K562 (cell line): ENCODE measurements around the gene IRS4. TPM values are rescaled to one million over a fixed set of nuclear protein-coding genes. Genes with fewer than 3 reads are reported as not detected.

Experiments used
- ATAC-seq: fragments of 200-7000 bp; cut with Tn5 transposase; 3 replicates; pipeline ENCODE4 v1.9.1; 2020; ENCODE audit warnings: moderate library complexity
- BruUV-seq: library from RNA; stranded (reverse); fragments of 400-500 nt; replicated peaks from 2 replicates; lab custom pipeline; 2021; lab: Mats Ljungman, UMichigan
- CTCF ChIA-PET: fragments of 300-600 bp; formaldehyde crosslinking; extraction: SDS; loops from one replicate; lab custom pipeline; 2021; ENCODE audit warnings: low intra/inter-chr PET ratio; lab: Yijun Ruan, JAX
- POLR2A ChIA-PET: fragments of 300-600, 350-650 bp; sonication (Branson Sonifier 250); formaldehyde crosslinking; extraction: SDS; loops from one replicate; lab custom pipeline; 2021; ENCODE audit warnings: antibody characterized with exemption, inconsistent platforms; lab: Yijun Ruan, JAX
- DNase-seq, 4 experiments: peaks; one replicate each; pipeline versions ENCODE4 v3.0.0 to v3.0.0-alpha.2; 2011 to 2018; ENCODE audit warnings: low spot score in 3 of 4, mixed read lengths in 3 of 4; ENCODE audit errors: extremely low read depth in 1 of 4
- FAIRE-seq: peaks from 2 replicates; lab custom pipeline; 2011; peaks lifted over from hg19 to GRCh38; lab: Jason Lieb, UNC
- H2AFZ ChIP-seq: 2 replicates; pipeline ENCODE4 v1.6.0; 2011; ENCODE audit warnings: low read depth, low read length, control low read depth, inconsistent platforms
- H3K27ac ChIP-seq: fragments of 200-600 bp; 3 replicates; pipeline ENCODE4 v1.8.0; 2011; ENCODE audit warnings: low read depth, mild to moderate bottlenecking, control low read depth, inconsistent platforms, low read length, moderate library complexity, mixed read lengths; ENCODE audit errors: extremely low read depth
- H3K27me3 ChIP-seq, 2 experiments: fragments of 300-600 bp in 1 of 2; 2 replicates in 1 of 2; 3 replicates in 1 of 2; pipeline versions ENCODE4 v1.6.0 to v1.8.0; 2011; ENCODE audit warnings: inconsistent platforms in 2 of 2, low read length in 2 of 2, mild to moderate bottlenecking in 1 of 2, mixed read lengths in 1 of 2, moderate library complexity in 1 of 2; ENCODE audit not compliant: control insufficient read depth in 2 of 2, insufficient read depth in 2 of 2
- H3K36me3 ChIP-seq: fragments of 300-600 bp; 3 replicates; pipeline ENCODE4 v1.8.0; 2011; ENCODE audit warnings: mild to moderate bottlenecking, low read length, inconsistent platforms; ENCODE audit not compliant: control insufficient read depth, insufficient read depth
- H3K4me1 ChIP-seq, 2 experiments: fragments of 200-600 bp in 1 of 2; replicated peaks in 1 of 2; 2 replicates in 1 of 2; 3 replicates in 1 of 2; pipeline versions ENCODE4 v1.5.1 to v1.8.0; 2011; ENCODE audit warnings: inconsistent platforms in 2 of 2, low read length in 2 of 2, mild to moderate bottlenecking in 1 of 2, mixed read lengths in 1 of 2, moderate library complexity in 1 of 2; ENCODE audit not compliant: control insufficient read depth in 2 of 2, insufficient read depth in 2 of 2
- H3K4me2 ChIP-seq: 2 replicates; pipeline ENCODE4 v1.6.1; 2011; ENCODE audit warnings: low read length, control low read depth, inconsistent platforms, mixed read lengths; ENCODE audit not compliant: insufficient read depth
- H3K4me3 ChIP-seq: fragments of 200-600 bp; sonication (generic), shearing (Covaris generic); 2 replicates; pipeline ENCODE4 v1.5.1; 2016; ENCODE audit warnings: control low read depth, inconsistent platforms
- H3K79me2 ChIP-seq: fragments of 200-600 bp; 3 replicates; pipeline ENCODE4 v1.8.0; 2011; ENCODE audit warnings: low read length, inconsistent platforms; ENCODE audit not compliant: control insufficient read depth, insufficient read depth
- H3K9ac ChIP-seq, 2 experiments: 2 replicates each; pipeline versions ENCODE4 v1.6.0 to v1.6.1; 2011; ENCODE audit warnings: low read depth in 2 of 2, low read length in 2 of 2, control low read depth in 1 of 2, inconsistent platforms in 1 of 2, mild to moderate bottlenecking in 1 of 2, mixed read lengths in 1 of 2; ENCODE audit not compliant: insufficient read depth in 1 of 2
- H3K9me1 ChIP-seq: one replicate; pipeline ENCODE4 v1.6.0; 2011; ENCODE audit warnings: inconsistent platforms, mild to moderate bottlenecking, low read length, moderate library complexity; ENCODE audit not compliant: control insufficient read depth, insufficient read depth
- H3K9me3 ChIP-seq: replicated peaks from 2 replicates; pipeline ENCODE4 v1.5.1; 2011; ENCODE audit warnings: low read depth, low read length, inconsistent platforms; ENCODE audit not compliant: control insufficient read depth, insufficient read depth
- H4K20me1 ChIP-seq: replicated peaks from 2 replicates; pipeline ENCODE4 v1.6.1; 2011; ENCODE audit warnings: low read length, inconsistent platforms, mixed read lengths; ENCODE audit not compliant: control insufficient read depth, insufficient read depth
- ARHGAP35 ChIP-seq: fragments of 450-650 bp; IDR thresholded peaks from 2 replicates; pipeline ENCODE4 v1.6.1; 2018; ENCODE audit not compliant: partially characterized antibody
- BMI1 ChIP-seq: fragments of 150-350 bp; IDR thresholded peaks from 2 replicates; pipeline ENCODE4 v1.6.1; 2014; ENCODE audit warnings: low read length
- BRD4 ChIP-seq: fragments of 200-600 bp; sonication (generic); IDR thresholded peaks from 2 replicates; pipeline ENCODE4 v1.6.1; 2017; ENCODE audit warnings: inconsistent platforms
- GABPB1 ChIP-seq: sonication (generic); formaldehyde crosslinking; IDR thresholded peaks from 2 replicates; pipeline ENCODE4 v1.8.0; 2022; ENCODE audit warnings: mild to moderate bottlenecking, missing genetic modification reagents
- GABPB2 ChIP-seq: fragments of 250-450 bp; sonication (Bioruptor Pico); conservative IDR thresholded peaks from 2 replicates; pipeline ENCODE4 v1.5.1; 2021; ENCODE audit warnings: mild to moderate bottlenecking
- HNRNPK ChIP-seq: fragments of 200-400 bp; formaldehyde crosslinking; IDR thresholded peaks from one replicate; pipeline ENCODE4 v1.6.1; 2018; ENCODE audit warnings: mild to moderate bottlenecking, low read depth, low read length; ENCODE audit not compliant: poor library complexity, severe bottlenecking
- KAT8 ChIP-seq: fragments of 450-650 bp; IDR thresholded peaks from 2 replicates; pipeline ENCODE4 v1.6.1; 2016; ENCODE audit warnings: low read depth, mild to moderate bottlenecking
- PRPF4 ChIP-seq: fragments of 200-400 bp; formaldehyde crosslinking; IDR thresholded peaks from one replicate; pipeline ENCODE4 v1.6.1; 2017; ENCODE audit warnings: low read length, low read depth, mild to moderate bottlenecking; ENCODE audit not compliant: insufficient read depth, poor library complexity, severe bottlenecking
- SNAPC5 ChIP-seq: fragments of 250-450 bp; sonication (Bioruptor Pico); IDR thresholded peaks from 2 replicates; pipeline ENCODE4 v1.8.0; 2021; ENCODE audit warnings: moderate library complexity, mild to moderate bottlenecking, inconsistent platforms
- ZC3H11A ChIP-seq: IDR thresholded peaks from 2 replicates; pipeline ENCODE4 v1.6.1; 2012; ENCODE audit warnings: low read depth, low read length, improper control_type of control experiment
- ZNF124 ChIP-seq: sonication (generic); formaldehyde crosslinking; IDR thresholded peaks from 2 replicates; pipeline ENCODE4 v1.8.1; 2022; ENCODE audit warnings: missing genetic modification reagents
- WGBS: fragments of 100-300 bp; shearing (Covaris generic); methylation state at CpG from one replicate; pipeline ENCODE4 v1.1.6; 2016; ENCODE audit warnings: low coverage, mixed read lengths; ENCODE audit not compliant: insufficient coverage; ENCODE audit errors: missing lambda C conversion rate; 5-methylcytosine and 5-hydroxymethylcytosine counted together
- in situ Hi-C: fragments of 300-500 bp; cut with MboI; formaldehyde crosslinking; loops from 4 replicates; pipeline ENCODE4 v1.15.0; 2018; ENCODE audit warnings: inconsistent platforms, mixed read lengths
- intact Hi-C: fragments of 100-400 bp; cut with micrococcal nuclease; formaldehyde crosslinking; loops from 2 replicates; pipeline ENCODE4 v1.14.2; 2022
- polyA plus RNA-seq, 8 experiments: library from polyadenylated mRNA; depleted of rRNA in 4 of 8; stranded (reverse) in 5 of 8; unstranded in 3 of 8; fragments of >200 nt; fragmentation: Nextera tagmentation in 2 of 8; fragmentation: Illumina TruSeq in 1 of 8; extraction: Ambion mirVana in 2 of 8; extraction: Trizol in 1 of 8; gene quantifications; 2 replicates each; pipeline versions ENCODE4 v1.2.1 to v1.2.3, GENCODE V29; 2011 to 2014; ENCODE audit warnings: inconsistent platforms in 1 of 8, missing spikeins in 1 of 8
- total RNA-seq, 7 experiments: library from RNA; depleted of rRNA in 6 of 7; stranded (reverse); fragments of >200 nt in 6 of 7; fragmentation: Illumina TruSeq in 2 of 7; extraction: Trizol in 2 of 7; gene quantifications; 2 replicates each; pipeline versions ENCODE4 v1.2.1 to v1.2.3, GENCODE V29; 2011 to 2021; ENCODE audit warnings: low replicate concordance in 1 of 7
- TF ChIP-seq, protein P1 (sequence below), 3 experiments: fragments of 200-800 bp in 1 of 3; sonication (Bioruptor generic) in 1 of 3; sonication (generic) in 1 of 3; formaldehyde crosslinking in 1 of 3; IDR thresholded peaks; 2 replicates each; pipeline versions ENCODE4 v1.6.1 to v1.8.0; 2016 to 2022; ENCODE audit warnings: mild to moderate bottlenecking in 2 of 3, missing compliant biosample characterization in 2 of 3, missing genetic modification characterization in 2 of 3, missing genetic modification reagents in 1 of 3
- TF ChIP-seq, protein P2 (sequence below), 2 experiments: IDR thresholded peaks in 1 of 2; conservative IDR thresholded peaks in 1 of 2; 2 replicates each; pipeline ENCODE4 v1.6.1; 2016; ENCODE audit warnings: low read depth in 2 of 2, mild to moderate bottlenecking in 1 of 2, missing compliant biosample characterization in 1 of 2, missing genetic modification characterization in 1 of 2, moderate library complexity in 1 of 2

The IRS4 gene
- total and polyA plus RNA-seq, 9 of the 15 experiments (the other 6 are each of a cell fraction or from before 2014, with no cell fraction given), result not detected

- in situ Hi-C loops, result no loop called here
- Histone ChIP-seq H3K9me3 (no peaks in the 10 kb centered on the region), H3K79me2 (no peaks in the 10 kb centered on the region), H3K27ac (no peak overlapping the region), H4K20me1 (no peaks in the 10 kb centered on the region), H3K9me1 (no peaks in the 10 kb centered on the region), H3K4me3 (no peak overlapping the region), H3K4me2 (no peak overlapping the region), H3K9ac (no peak overlapping the region), H3K27me3 (peaks cover 0 to 4% of the 10 kb centered on the region in 2 experiments; a peak in 2 of 5 replicates), H3K36me3 (no peaks in the 10 kb centered on the region), H2AFZ (no peak overlapping the region), H3K4me1 (peaks cover 0 to 5% of the 10 kb centered on the region in 2 experiments; a peak in 2 of 5 replicates)
- BruUV-seq, result no TSS peak
- WGBS, result 0% methylated on average over 1 of the region's 1 CpG
- ATAC-seq (no peak), FAIRE-seq (no peak), DNase-seq (no peak)
- POLR2A ChIA-PET, result no interaction called here
- TF ChIP-seq, protein P1, sequence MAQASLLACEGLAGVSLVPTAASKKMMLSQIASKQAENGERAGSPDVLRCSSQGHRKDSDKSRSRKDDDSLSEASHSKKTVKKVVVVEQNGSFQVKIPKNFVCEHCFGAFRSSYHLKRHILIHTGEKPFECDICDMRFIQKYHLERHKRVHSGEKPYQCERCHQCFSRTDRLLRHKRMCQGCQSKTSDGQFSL (CRISPR knock-in tag; IDR thresholded peaks at IDR 0.05), result no peak
- TF ChIP-seq, protein P1 (tag; IDR thresholded peaks at IDR 0.05), result no peak
- TF ChIP-seq ARHGAP35, result no peak
- no peak for TF ChIP-seq KAT8
- TF ChIP-seq PRPF4, result no peak
- no peak for TF ChIP-seq SNAPC5 (CRISPR knock-in tag)
- TF ChIP-seq GABPB2 (CRISPR knock-in tag), result no peak
- no peak for TF ChIP-seq BRD4
- no peak for TF ChIP-seq ZC3H11A
- TF ChIP-seq HNRNPK, result no peak
- no peak for TF ChIP-seq BMI1
- TF ChIP-seq ZNF124 (CRISPR knock-in tag), result no peak
- TF ChIP-seq GABPB1 (CRISPR knock-in tag), result no peak
- TF ChIP-seq, protein P2, sequence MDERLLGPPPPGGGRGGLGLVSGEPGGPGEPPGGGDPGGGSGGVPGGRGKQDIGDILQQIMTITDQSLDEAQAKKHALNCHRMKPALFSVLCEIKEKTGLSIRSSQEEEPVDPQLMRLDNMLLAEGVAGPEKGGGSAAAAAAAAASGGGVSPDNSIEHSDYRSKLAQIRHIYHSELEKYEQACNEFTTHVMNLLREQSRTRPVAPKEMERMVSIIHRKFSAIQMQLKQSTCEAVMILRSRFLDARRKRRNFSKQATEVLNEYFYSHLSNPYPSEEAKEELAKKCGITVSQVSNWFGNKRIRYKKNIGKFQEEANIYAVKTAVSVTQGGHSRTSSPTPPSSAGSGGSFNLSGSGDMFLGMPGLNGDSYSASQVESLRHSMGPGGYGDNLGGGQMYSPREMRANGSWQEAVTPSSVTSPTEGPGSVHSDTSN (CRISPR knock-in tag; IDR thresholded peaks at IDR 0.05; ENCODE audit: low read depth), result no peak
- TF ChIP-seq, protein P2 (tag; conservative IDR thresholded peaks at IDR 0.05; ENCODE audit: low read depth), result no peak
- intact Hi-C loops, result no loop called here
- CTCF ChIA-PET, result no interaction called here
Measured at GRCh38 chrX:108740299-108740774, 4.0 kb upstream of the IRS4 start.
